ENCODE results near the gene TCEA3.
A peak's percentile ranks its signal among the peaks of the same experiment; 100 is the strongest.

TCEA3 gene

DNA sequence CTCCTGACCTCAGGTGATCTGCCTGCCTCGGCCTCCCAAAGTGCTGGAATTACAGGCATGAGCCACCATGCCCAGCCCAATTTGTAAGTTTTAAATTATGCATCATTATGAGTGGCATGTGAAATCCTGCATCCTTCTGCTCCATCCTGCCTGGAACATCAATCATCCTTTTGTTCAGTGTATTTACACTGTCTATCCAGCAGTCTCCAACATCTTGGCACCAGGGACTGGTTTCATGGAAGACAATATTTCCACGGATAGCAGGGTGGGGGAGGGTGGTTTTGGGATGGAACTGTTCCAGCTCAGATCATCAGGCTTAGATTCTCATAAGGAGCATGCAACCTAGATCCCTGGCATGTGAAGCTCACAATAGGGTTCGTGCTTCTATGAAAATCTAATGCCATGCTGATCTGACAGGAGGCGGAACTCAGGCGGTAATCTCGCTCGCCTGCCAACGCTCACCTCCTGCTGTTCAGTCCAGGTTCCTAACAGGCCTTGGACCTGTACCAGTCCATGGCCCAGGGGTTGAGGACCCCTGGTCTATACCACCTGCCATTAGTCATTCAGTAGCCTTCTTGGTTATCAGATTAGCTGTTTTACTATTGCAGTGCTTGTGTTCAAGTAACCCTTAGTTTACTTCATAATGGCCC, 22.2 kb upstream of the TCEA3 start:
- DNase-seq, result no peak

DNA sequence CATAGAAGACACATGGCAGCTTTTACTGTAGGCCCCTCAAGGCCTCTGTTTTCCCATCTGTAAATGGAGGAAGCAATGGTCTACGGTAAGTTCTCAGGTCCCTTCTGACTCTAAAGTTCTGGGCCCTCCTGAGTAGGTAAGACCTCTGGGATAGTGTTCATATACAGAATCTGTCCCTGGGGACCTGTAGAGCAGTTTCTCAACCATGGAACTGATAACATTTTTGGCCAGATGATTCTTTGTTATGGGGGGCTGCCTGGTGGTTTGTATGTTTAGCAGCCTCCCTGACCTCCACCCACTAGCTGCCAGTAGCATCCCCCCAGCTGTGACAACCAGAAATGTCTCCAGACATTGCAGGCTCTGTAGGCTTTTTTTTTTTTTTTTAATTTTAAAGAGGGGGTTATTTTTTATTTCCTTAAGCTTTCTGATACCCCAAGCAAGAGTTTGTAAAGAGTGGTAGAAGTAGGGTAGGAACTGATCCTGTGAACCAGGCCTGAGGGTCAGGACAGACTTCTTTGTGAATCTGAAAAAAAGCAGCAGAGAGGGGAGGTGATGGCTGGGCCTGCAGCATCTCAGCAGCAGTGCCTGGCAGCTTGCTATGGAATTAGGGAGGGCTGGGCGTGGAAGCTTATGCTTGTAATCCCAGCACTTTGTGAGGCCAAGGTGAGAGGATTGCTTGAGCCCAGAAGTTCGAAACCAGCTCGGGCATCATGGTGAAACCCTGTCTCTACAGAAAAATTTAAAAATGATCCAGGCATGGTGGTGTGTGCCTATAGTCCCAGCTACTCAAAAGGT, 20.2 kb upstream of the TCEA3 start:
- DNase-seq, result no peak

DNA sequence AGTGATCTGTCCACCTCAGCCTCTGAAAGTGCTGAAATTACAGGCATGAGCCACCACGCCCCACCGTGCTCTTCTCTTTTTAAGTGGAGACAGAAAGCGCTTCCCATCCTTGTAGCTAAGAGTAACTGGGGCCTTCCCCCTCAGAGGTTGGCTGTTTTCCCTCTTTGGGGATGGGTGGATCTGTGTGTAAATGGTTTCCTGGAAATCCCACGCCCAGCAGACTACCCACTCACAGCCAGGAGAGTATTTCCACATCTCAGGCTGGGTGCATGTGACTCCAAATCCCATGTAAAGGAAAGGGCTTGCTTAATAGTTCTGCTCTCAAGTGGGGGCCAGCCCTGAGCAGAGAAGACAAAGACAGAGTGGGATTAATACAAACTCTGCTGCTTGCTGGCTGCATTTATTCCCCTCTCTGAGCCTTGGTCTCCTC, 19.6 kb upstream of the TCEA3 start:
- DNase-seq, result peak; percentile 95 to 97

DNA sequence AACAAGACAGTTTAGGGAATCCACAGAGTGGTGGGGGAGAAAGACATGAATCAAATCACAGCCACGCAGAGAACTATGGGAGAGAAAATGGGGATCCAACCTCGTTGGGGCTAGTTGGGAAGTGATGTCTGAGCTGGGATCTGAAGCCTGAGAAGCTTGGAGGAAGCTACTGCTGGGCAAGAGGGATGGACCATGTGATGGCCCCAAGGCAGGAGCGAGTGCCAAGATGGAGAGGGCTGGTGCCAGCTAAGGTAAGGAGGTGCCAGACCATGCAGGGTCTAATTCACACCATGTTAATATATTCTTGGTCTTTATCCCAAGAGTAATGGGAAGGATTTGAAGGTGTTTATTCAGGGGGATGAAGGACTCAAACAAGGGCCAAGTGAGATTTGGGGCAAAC, 18.2 kb upstream of the TCEA3 start:
- DNase-seq, result no peak

DNA sequence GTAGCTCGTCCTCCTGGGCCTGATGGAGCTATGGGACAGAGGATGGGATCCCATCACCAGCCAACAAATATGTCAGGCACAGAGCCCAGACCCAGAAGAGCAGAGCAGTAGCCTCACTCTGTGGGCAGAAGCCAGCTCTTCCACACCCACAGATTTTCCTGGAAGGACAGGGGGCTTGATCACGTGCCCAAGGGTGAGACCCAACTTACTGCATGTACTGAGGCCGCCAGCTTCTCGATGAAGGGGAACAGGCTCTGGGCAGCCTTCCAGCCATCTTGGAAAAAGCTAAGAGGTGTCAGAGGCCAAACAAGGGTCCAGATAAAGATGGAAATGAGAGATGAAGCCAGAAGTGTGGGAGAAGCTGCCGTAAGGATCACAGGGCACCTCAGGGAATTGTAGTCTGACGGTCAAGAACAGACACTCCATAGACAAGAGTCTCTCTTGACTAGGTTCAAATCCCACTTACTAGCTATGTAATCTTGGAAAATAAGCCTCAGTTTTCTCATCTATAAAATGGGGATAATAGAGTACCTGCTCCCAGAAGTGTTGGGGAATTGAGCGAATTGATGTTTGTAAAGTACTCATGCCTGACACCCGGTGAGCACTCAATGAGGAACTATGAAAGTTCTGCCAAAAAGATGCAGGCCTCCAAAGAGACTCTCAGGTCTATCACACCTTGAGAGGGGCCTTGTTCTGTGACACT, 17.0 kb upstream of the TCEA3 start:
- DNase-seq, result no peak

DNA sequence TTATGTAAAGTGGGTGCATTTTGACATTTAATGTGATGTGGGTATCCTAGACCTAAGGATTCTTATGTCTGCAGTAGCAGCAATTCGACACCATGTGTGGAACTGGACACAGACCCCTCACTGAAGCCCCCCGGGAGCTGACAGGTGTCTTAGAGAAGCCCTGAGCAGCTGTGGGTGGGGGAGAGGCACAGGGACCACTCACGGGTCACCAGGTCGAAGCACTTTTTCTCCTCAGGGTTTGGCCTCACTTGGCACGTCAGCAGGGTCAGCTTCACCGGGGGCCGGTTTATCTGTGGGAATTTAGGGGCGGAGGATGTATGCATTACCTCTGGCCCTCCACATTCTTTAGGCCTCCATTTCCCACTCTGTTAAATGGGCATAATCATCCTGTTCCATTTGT, 14.0 kb upstream of the TCEA3 start:
- DNase-seq, result no peak

DNA sequence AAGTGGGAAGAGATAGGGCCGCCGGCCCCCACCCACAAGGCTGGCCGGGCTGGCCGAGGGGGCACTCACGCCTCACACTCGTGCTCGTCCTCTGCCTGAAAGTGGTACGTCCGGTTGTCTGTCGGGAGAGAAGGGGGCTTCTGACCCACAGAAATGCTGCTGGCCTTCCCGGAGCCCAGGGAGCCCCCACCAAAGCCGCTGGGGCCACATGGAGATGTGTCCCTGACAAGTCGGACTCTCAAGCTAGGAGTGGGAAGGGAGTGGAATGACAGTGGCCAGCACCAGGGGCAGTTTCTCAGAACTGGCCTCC, 12.8 kb upstream of the TCEA3 start:
- DNase-seq, result no peak

DNA sequence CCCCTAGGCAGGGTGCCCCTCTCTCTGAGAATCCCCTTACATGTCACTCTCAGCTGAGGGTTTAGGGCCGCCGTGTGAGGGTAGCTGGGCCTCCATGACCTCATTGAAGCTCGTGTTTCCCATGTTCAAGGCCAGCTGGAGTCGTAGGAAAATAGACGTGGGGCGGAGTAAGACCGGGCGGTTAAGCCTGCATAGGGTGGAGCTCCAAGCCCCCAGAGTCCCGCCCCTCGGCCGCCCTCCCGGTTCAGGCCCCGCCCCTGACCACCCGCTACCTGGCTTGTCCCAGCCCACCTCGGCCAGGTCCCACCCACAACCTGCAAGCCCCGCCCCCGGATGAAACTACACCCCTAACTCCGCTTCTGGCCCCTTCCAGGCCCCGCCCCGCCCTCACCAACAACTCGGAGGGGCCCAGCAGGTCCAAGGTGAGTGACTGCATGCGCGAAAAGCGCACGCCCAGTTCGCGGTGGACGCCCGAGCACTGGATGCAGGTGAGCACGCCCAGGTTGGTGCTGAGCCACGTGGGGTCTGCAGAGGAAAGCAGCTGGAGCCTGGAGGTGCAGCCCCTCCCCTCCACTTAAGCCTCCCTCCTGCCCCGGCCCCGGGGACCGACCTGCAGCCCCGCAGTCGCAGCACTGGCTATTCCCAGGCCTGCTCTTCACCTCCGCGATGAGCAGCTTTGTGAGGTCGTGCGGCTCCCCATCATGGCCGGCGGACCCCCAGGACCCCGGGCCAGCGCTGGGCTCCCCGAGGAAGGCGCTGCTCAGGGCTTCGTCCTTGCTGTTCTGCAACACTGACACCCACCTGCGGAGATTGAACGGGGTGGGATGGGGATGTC, 12.2 kb upstream of the TCEA3 start:
- DNase-seq, result no peak

DNA sequence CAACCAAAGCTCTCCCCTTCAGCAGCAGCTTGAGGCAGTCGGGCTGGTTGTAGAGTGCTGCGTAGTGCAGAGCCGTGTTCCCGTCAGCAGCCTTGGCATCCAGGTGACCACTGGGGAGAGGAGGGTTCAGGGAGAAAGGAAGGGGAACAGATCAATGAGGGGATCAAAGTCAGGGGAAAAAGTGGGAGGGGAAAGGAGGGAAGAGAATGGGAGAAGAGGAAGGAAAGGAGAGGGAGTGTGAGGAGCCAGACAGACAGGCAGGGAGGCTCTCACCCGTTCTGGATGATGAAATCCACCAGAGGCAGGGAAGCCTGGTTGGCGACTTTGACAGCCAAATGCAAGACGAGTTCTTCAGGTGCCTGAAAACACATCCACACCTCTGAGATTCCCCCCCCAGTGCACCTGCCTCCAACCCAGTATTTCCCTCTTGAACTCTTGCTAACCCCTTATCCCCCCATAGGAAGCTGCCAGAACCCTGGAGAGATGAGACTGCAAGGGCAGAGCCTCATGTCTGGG, 9.8 kb upstream of the TCEA3 start:
- no peak for DNase-seq

DNA sequence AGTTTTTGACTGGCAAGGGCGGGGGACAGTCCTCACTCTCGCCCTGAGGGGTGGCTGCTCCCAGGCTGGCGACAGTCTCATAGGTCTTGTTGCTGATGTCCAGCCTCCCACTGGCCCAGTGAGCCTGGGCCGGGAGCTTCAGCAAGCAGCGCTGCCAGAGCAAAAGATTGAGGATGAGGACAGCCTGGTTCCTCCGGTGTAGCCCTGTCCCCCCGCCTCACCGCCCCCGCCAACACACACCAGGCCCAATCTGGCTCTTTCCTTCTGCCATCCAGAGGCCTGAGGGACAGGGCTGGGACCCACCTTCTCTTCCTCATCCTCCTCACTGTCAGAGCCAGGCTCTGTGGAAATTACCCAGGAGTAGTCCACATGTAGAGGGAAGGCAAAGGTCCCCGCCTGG, 8.6 kb upstream of the TCEA3 start:
- no peak for DNase-seq

DNA sequence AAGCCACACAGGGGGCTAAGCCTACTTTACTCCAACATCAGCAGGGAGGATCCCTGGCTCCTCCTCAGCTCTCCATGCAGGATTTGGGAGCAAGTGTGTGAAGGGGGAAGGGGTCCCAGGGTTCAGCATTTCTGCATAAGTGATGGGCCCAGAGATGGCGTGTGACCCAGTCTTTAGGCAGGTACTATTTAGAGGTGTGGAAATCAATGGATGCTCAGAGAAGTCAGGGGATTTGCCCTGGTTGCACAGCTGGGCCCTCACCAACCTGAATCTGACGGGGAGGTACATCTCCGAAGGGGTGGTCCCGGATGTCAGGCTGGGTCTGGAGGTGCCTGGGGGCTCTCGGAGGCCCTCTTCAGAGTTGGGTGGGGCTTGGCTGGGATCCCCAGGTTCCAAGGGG, 6.9 kb upstream of the TCEA3 start:
- no peak for DNase-seq

DNA sequence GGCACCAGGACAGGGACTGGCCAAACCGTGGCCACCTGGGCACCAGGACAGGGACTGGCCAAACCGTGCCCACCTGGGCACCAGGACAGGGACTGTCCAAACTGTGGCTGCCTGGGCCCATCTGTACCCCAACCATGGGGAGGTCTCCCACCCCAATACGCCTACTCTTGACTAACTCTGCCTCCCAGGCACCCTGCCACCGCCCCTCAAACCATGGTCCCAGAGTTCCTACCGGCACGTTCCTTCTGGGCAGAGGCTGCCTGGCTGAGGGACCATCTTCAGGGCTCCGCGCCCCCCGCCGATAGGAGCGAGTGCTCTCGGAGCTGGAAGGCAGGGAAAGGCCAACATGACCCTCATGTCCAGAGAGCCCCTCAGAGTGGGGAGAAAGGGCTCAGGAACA, 6.3 kb upstream of the TCEA3 start:
- DNase-seq, result no peak

DNA sequence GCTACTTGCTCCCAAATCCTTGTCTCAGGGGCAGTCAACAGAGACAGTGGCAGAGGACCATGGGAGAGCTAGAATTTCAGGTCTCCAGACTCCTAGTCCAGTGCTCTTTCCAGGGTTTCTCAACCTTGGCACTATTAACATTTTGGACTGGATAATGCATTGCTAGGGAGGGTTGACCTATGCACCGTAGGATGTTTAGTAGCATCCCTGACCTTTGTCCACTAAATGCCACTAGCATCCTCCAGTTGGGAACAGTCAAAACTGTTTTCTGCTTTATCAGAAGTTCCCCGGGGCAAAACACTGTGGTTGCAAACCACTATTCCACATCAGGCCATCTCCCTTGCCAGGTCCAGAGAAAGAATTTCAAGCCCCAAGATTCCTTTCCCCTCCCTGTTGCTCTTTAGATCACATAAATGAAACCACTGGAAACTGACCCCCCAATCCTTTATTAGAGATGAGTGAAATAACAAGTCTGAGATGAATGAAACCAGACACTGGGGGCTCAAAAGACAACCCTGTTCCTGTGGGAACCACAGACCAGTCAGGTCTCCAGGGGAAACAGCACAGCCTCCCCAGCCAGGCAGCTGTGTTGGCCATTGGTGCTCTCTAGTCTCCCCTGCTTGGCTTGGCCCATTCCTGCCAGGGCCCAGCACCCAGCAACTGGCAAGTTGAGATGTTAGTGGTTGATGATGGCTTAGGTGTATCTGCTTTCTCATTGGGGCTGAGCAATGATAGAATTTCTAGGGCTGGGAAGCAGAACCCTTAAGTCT, 3.8 kb upstream of the TCEA3 start:
- DNase-seq, result no peak

DNA sequence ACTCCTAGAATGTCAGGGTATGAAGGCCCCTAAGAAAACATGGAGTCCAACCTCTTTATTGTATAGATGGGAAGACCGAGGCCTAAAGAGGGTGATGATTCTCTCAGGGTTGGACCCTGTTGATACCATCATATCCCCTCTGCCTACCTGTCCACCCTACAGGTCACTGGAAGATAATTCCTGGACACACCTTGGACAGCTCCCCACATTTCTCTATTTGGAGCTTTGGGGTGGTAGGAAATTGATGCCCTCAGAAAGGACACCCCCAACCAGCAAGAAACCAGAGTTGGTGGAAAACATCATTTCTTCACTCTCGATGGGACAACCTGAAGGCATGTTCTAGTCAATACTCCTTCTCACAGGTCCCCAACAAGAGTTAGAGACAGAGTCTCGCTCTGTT, 3.0 kb upstream of the TCEA3 start:
- no peak for DNase-seq

DNA sequence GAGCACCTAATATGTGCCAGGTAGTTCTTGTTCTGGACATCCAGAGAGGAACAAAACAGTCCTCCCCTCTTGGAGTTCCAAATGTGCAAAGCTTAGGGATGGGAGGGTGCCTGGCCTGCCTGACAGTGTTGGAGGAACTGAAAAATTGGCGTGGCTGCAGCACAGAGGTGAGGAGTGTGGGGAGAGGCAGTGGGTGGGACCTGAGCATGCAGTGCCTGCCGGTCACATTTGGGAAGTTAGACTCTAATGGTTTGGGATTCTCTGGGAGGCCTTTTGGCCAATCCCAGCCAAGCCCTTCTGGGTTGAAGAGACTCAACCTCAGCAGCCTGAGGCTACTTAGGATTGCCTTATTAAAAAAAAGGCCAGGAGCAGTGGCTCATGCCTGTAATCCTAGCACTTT, 2.3 kb upstream of the TCEA3 start:
- DNase-seq, result peak in 1 of 2 donors; percentile 6

DNA sequence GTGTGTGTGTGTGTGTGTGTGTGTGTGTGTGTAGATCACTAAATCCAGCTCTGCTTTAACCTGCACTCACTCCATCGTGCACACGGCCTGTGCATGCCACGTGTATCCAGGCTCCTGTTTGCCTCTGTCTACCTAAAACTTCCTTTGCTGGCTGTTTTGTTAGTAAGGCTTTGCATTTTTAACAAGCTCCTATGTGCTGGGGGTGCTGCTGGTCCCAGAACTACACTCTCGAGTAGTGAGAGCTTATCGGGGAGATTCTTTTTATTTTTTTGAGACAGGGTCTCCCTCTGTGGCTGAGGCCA, 596 bp upstream of the TCEA3 start:
- DNase-seq, result no peak

DNA sequence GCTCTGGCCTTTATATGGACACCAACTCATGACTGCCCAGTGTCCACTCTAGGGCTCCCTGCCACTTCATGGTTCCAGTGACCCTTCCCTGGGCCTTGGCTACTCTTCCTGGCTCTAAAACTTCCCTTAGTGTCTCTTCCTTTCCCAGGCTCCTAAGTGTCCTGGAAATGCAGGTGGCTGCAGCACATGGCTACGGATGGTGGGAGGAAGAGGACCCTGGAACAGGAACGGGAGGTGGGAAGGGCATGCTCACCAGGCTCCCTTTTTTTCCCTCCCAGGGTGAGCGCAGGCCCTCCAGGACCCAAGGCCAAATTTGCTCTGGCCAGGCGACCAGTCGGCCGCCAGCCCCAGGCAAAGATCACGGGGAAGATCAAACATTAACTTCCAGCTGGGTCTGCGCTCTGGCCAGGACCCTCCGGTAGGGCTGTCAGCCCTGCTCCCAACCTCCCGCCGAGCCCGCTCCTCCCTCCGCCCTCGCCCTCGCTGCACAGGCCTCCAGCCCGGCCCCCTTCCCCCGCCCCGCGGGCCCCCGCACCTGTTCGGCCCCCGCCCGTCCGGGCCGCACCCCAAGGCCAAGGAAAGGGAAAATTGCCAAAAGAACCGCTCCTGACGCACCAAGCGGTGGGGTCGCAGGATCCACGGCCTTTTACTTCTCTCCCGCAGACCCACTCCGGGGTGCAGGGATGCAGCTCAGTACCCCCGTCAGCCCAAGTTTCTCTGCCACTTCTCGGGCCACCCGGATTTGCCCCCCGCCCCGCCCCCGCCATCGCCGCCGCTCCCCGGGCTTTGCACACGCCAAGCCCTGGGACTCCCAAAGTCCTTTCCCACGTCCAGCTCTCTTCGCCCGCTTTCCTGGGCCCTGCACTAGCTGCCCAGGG, 894 bp downstream of the TCEA3 start:
- no peak for DNase-seq

DNA sequence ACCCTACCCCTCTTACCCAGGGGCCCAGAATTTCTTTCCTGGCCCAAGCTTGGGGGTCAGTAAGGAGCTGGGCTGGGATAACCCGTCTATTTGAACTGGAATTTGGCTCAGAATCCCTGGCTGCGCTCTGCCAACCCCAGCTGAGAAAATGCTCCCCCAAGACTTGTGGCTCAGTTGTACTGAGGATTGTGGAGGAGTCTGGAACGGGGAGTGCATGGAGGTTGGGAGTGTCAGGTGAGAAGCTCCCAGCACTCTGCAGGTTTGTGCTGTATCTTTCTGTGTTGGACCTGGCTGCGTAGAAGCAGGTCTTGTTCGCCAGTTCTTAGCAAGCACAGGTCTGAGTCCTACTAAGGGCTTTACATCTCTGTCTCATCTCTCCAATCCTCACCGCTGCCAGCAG, 1.6 kb downstream of the TCEA3 start:
- DNase-seq, result no peak

DNA sequence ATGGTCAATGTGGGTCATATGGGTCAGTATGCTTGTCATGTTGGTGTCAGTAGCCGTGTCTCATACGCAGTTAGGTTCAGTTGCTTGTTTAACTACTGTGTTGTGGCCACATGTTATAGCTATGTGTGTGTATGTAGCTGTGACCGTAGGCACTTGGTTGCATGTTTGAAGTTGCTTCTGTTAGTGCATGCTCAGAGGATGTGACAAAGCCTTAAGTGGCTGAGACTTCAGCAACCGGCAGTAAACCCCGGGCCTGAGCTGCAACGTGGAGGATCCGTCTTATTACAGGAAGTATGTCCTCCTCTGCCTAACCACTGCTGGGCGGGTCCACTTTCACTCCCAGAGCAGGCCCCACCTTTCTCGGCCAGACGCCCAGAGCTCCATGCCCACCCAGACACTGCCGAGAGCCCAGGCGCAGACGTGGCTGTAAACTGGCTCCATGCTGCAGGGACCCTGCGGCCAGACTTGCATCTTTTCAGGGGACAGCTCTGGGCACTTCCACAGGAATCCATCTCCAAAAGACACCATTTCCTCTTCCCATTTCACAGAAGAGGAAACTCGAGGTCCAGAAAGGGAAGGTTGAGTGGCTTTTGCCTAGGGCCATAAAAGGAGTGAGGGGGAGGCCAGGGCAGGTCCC, 2.2 kb downstream of the TCEA3 start:
- DNase-seq, result peak; percentile 81 to 90

DNA sequence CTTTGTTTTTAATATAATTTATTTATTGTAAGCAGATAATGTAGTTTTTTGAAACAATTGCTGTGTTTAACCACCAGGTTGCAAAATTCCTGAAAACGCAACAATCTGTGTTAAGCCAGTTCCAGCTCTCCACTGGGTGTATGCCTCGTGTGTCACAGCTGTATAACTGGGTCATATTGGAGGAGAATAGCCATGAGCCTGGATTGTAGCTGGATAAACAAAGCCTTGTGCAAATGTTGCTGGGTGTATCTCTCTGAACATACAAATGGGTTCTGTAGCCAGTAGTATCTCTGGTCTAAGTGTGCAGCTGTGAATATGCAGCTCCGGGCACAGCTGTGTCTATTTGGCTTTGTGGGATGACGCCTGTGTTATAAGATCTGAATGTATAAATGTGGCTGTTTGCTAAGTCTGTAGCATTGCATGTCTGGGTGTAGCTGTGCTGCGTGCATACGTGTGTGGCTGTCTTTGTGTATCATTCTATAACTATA, 2.8 kb downstream of the TCEA3 start:
- peak; percentile 23 to 49 for DNase-seq

DNA sequence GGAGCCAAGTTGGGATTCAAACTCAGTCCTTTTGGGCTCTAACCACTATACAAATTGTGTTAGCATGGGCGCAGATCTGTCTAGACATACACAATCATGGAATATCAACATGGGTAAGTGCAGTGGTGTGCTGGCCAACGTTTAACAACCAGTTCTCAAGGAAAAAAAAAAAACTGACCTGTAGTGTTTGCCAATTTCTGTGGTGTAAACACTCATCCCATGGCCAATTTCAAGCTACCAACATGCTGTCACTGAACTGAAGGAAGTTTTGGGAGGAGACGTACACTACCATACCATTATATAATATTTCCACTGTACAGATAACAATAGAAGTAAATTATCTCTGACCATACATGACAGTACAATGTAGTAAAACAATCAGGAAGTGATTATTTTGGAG, 3.2 kb downstream of the TCEA3 start:
- DNase-seq, result no peak

All from inflammatory macrophage (primary cell).